Inferior parietal cortex (tissue), 1 donor: ENCODE results near the gene JAZF1.

ENCODE experiments used
- DNase-seq: peaks from one replicate; pipeline ENCODE4 v3.0.0-alpha.2; 2016; ENCODE audit errors: extremely low spot score

Gene JAZF1

GRCh38 chr7:28136420-28136819 lies 44.2 kb downstream of the JAZF1 start:
- DNase-seq = no peak

- DNase-seq = no peak
Measured at GRCh38 chr7:28135760-28136159, 44.8 kb downstream of the JAZF1 start.

- no peak for DNase-seq
Measured at GRCh38 chr7:28135315-28135714, 45.3 kb downstream of the JAZF1 start.

- DNase-seq = no peak
Measured at GRCh38 chr7:28133872-28134271, 46.7 kb downstream of the JAZF1 start.

GRCh38 chr7:28132959-28133870 lies 47.4 kb downstream of the JAZF1 start:
- no peak for DNase-seq

GRCh38 chr7:28130277-28130676 lies 50.3 kb downstream of the JAZF1 start:
- DNase-seq = no peak

GRCh38 chr7:28128608-28129007 lies 52.0 kb downstream of the JAZF1 start:
- DNase-seq = no peak

- DNase-seq = no peak
Measured at GRCh38 chr7:28126410-28127041, 54.1 kb downstream of the JAZF1 start.

- no peak for DNase-seq
Measured at GRCh38 chr7:28125431-28126409, 54.9 kb downstream of the JAZF1 start.

- no peak for DNase-seq
Measured at GRCh38 chr7:28124413-28124812, 56.2 kb downstream of the JAZF1 start.

- no peak for DNase-seq
Measured at GRCh38 chr7:28123752-28124151, 56.8 kb downstream of the JAZF1 start.

GRCh38 chr7:28121496-28121895 lies 59.1 kb downstream of the JAZF1 start:
- DNase-seq = no peak

GRCh38 chr7:28116041-28116440 lies 64.6 kb downstream of the JAZF1 start:
- no peak for DNase-seq

- DNase-seq = no peak
Measured at GRCh38 chr7:28115261-28115660, 65.3 kb downstream of the JAZF1 start.

- no peak for DNase-seq
Measured at GRCh38 chr7:28114056-28114455, 66.5 kb downstream of the JAZF1 start.

GRCh38 chr7:28112883-28113540 lies 67.6 kb downstream of the JAZF1 start:
- no peak for DNase-seq

GRCh38 chr7:28112467-28112866 lies 68.1 kb downstream of the JAZF1 start:
- DNase-seq = no peak

GRCh38 chr7:28112012-28112411 lies 68.6 kb downstream of the JAZF1 start:
- DNase-seq = no peak

GRCh38 chr7:28110427-28111012 lies 70.1 kb downstream of the JAZF1 start:
- DNase-seq = no peak

GRCh38 chr7:28108747-28109146 lies 71.8 kb downstream of the JAZF1 start:
- no peak for DNase-seq

GRCh38 chr7:28107960-28108359 lies 72.6 kb downstream of the JAZF1 start:
- no peak for DNase-seq
